ENCODE results near the gene NR1H4. TPM values are rescaled to one million over a fixed set of nuclear protein-coding genes. Genes with fewer than 3 reads are reported as not detected.
A peak's percentile ranks its signal among the peaks of the same experiment; 100 is the strongest.

The NR1H4 gene
- total and polyA plus RNA-seq, 9 of the 15 experiments (the other 6 are each of a cell fraction or from before 2014, with no cell fraction given): 0.03 TPM; not detected in 8

DNA sequence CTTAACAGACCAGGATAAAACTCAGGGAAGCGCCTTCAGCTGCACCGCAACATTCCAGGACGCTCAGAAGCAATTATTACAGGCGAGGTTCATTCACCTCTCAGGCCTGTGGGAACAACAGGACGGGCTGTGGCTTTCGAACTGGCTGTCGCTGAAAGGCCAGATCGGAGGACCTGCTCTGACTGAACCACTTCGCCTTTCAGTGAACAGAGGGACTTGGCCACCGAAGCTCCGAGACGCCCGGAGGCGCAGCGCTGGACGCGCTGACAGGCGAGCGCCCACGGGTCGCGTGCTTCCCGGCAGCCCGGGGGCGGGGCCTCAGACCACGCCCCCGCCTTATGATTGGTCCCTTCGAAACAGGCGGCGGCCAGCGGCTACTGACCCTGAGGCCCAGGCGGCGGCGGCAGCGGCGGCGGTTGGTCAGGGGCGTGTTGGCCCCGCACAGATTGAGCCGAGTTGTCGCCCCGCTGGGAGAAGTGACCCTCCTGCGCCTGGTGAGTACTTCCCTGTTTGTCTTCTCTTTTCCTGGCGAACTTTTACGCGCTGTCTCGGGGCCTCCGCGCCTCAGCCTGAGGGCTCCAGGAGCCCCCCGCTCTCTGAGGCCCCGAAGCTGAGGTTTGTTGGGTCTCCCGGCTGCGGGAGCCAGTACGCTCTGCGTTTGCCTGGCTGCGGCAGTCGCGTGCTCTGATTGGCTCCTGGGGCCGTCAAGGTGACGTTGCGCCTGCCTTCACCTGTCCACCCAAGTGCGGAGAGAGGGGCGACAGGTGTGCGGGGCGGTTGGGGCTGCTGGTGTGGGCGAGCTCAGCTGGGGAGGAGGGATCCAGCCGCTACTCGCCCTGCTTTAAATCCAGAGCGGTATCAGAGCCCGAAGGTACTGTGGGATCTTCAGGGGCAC is 99.9 kb downstream of the NR1H4 start, which contains the start of gene GAS2L3 (continued):
- TF ChIP-seq, protein P1, sequence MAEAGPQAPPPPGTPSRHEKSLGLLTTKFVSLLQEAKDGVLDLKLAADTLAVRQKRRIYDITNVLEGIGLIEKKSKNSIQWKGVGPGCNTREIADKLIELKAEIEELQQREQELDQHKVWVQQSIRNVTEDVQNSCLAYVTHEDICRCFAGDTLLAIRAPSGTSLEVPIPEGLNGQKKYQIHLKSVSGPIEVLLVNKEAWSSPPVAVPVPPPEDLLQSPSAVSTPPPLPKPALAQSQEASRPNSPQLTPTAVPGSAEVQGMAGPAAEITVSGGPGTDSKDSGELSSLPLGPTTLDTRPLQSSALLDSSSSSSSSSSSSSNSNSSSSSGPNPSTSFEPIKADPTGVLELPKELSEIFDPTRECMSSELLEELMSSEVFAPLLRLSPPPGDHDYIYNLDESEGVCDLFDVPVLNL (CRISPR knock-in tag; IDR thresholded peaks at IDR 0.05; ENCODE audit: low read depth): no peak
- TF ChIP-seq MED1 (CRISPR knock-in tag; IDR thresholded peaks at IDR 0.05; ENCODE audit: borderline replicate concordance) (no peak), LCOR (CRISPR knock-in tag; IDR thresholded peaks at IDR 0.05) (no peak; the same call in 1 of the 2 replicates), TGIF2 (CRISPR knock-in tag; IDR thresholded peaks at IDR 0.05) (no peak), ZC3H8 (IDR thresholded peaks at IDR 0.05) (no peak), ZNF232 (CRISPR knock-in tag; IDR thresholded peaks at IDR 0.05) (no peak), MGA (IDR thresholded peaks at IDR 0.05) (peak; percentile 85), MCM5 (IDR thresholded peaks at IDR 0.05; ENCODE audit: low read depth) (no peak)
- TF ChIP-seq, protein P2, sequence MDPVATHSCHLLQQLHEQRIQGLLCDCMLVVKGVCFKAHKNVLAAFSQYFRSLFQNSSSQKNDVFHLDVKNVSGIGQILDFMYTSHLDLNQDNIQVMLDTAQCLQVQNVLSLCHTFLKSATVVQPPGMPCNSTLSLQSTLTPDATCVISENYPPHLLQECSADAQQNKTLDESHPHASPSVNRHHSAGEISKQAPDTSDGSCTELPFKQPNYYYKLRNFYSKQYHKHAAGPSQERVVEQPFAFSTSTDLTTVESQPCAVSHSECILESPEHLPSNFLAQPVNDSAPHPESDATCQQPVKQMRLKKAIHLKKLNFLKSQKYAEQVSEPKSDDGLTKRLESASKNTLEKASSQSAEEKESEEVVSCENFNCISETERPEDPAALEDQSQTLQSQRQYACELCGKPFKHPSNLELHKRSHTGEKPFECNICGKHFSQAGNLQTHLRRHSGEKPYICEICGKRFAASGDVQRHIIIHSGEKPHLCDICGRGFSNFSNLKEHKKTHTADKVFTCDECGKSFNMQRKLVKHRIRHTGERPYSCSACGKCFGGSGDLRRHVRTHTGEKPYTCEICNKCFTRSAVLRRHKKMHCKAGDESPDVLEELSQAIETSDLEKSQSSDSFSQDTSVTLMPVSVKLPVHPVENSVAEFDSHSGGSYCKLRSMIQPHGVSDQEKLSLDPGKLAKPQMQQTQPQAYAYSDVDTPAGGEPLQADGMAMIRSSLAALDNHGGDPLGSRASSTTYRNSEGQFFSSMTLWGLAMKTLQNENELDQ (CRISPR knock-in tag; IDR thresholded peaks at IDR 0.05; ENCODE audit: borderline replicate concordance): no peak
- TF ChIP-seq, protein P3, sequence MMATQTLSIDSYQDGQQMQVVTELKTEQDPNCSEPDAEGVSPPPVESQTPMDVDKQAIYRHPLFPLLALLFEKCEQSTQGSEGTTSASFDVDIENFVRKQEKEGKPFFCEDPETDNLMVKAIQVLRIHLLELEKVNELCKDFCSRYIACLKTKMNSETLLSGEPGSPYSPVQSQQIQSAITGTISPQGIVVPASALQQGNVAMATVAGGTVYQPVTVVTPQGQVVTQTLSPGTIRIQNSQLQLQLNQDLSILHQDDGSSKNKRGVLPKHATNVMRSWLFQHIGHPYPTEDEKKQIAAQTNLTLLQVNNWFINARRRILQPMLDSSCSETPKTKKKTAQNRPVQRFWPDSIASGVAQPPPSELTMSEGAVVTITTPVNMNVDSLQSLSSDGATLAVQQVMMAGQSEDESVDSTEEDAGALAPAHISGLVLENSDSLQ (IDR thresholded peaks at IDR 0.05): peak; percentile 85

Measured in K562 (cell line).